HG03442 (cell line): ENCODE data around the gene TRIM15.
"Not testable (repeated sequence)": the region's sequence is repeated elsewhere in the genome, so short reads cannot be mapped to it uniquely, and the experiment has no call there.

Source experiments
- ATAC-seq: cut with Tn5 transposase; IDR thresholded peaks from one replicate; pipeline ENCODE4 v1.9.1; 2021; ENCODE audit warnings: mild to moderate bottlenecking, moderate library complexity; ENCODE audit not compliant: unreplicated experiment

TRIM15 gene

DNA sequence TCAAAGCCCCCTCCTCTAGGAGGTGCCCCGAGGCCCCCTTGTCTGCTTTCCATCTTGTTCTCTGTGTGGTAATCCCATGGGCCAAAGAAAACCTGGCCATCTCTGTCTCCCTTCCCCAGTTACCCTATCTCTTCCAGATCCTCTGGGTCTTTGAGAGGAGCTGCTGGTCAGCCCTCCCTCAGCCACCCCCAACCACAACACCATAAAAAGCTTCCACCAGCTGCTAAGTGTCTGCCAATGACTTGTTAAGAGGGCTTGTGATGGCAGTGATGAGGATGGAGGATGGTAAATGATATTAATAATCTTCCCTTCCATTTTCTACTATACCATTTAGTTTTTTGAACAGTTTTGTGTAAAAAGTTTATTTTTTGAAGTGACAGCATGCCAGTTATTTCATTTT, 32.6 kb downstream of the TRIM15 start:
- no peak for ATAC-seq

DNA sequence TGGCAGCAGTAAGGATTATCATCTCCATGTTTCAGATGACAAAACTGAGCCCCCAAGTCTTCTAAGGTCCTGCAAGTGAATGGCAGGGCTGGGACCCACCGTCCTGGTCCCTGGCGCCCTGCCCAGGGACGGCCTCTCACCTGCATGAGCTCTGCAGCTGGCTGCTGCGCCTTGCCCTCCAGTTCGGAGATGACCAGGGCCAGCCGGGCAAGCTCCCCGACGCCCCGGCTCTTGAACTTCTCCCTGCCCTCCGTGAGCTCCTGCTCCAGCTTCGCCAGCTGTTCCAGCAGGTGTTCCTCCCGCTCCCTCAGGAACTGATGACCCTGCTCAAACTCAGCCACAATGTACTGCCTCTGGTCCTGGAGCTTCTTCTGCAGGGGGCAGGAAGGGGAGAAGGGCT, 33.0 kb downstream of the TRIM15 start:
- ATAC-seq = no peak

- no peak for ATAC-seq
Measured at GRCh38 chr6:30198166-30199084, 35.1 kb downstream of the TRIM15 start.

GRCh38 chr6:30200551-30201281, 37.4 kb downstream of the TRIM15 start:
- no peak for ATAC-seq

- ATAC-seq = no peak
Measured at GRCh38 chr6:30202366-30202765, 39.0 kb downstream of the TRIM15 start.

GRCh38 chr6:30204116-30204515, 40.8 kb downstream of the TRIM15 start:
- no peak for ATAC-seq

DNA sequence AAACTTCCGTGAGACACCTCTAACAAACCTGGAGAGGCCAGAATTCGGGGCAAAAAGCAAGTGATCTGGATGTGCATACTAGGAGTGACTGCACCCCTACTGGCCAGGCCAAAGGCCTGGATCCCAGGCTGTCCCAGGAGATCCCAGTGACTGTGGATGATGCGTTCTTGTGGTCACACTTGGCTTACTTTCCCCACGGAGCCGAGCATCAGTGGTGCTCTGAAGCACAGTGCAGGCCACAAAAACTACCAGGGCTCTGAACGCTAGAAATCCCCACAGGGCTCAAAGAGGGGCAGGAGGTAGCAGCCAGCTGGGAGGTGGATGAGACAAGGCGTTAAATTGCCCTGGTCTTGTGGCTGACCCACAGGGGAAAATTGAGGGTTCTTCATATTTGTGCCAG, 42.8 kb downstream of the TRIM15 start:
- ATAC-seq = no peak

DNA sequence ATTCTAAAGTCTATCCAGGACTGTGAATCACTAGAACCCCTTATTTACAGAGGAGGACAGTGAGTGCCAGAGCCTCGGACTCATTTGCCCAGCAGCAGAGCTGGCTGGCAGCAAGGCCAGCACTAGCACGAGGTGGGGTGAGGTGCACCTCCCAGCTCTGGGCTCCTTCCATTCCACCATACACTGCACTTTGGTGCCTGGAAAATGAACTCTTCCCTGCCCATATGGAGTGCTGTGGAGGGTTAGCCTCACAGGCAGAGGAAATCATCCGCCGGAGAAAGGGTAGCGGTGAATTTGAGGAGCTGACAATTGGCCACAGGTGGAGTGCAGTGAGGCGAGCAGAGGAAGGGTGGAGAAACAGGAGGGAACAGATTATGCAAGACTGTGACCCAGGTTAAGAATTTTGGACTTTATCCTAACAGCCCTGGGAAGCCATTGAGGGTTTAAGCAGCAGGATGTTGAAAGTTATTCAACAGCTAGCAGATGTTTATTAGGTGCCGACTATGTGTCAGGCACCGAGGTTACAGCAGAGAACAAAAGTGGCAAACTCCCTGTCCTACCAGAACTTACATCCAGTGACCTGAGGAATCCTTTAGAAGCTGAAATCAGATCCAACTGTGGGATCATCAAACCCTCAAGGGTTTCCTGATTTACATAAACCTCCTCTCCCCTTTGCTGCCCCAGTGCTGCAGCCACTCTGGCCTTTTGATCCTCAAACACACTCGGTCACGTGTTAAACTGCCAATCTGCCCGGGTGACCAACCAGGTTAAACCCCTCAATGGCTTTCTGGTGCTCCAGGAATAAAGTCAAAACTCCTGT, 43.7 kb downstream of the TRIM15 start:
- no peak for ATAC-seq

DNA sequence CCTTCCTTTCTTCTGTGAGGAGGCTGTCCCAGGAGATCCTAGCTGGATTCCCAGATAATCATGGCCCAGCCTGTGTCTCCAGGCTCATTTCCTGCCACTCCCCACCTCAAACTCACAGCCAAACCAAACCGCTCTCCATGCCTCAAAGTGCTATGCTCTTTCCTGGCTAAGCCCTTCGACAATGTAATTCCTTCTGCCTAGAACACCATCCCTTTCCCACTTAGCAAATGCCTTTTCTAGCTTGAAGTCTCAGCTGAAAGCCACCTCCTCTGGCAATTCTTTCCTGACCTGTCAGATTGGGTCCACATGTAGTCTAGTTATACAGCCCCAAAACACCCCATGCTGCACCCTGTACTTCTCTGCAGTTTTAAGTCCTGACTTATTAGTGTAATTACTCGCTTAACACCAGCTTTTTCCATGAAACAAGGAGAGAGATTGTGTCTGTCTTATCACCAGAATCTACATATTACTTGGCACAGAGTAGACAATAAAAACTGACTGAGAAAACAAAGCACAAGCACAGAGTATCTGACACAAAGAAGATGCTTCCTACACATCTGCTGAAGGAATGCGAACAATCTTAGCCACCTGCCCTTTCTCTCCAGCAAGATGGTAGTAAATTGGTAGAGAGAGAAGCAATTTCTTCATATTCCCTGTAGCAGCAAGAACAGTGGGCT, 44.4 kb downstream of the TRIM15 start:
- no peak for ATAC-seq

GRCh38 chr6:30211306-30211705, 48.0 kb downstream of the TRIM15 start:
- no peak for ATAC-seq

DNA sequence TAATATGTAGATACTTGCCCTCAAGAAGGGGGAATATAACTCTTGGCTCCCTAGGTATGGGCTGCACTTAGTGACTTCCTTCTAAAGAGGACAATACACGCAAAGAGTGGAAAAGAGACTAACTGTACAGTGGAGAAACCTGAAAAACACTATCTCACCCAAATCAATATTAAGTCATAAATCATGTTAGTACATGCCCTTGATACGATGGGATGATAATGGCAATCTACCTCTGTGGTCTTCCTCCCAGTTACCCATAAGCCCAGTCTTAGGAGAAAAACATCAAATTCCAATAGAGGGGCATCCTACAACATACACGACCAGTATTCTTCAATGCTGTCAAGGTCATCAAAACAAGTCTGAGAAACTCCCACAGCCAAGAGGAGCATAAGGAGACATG, 48.6 kb downstream of the TRIM15 start:
- ATAC-seq = no peak

DNA sequence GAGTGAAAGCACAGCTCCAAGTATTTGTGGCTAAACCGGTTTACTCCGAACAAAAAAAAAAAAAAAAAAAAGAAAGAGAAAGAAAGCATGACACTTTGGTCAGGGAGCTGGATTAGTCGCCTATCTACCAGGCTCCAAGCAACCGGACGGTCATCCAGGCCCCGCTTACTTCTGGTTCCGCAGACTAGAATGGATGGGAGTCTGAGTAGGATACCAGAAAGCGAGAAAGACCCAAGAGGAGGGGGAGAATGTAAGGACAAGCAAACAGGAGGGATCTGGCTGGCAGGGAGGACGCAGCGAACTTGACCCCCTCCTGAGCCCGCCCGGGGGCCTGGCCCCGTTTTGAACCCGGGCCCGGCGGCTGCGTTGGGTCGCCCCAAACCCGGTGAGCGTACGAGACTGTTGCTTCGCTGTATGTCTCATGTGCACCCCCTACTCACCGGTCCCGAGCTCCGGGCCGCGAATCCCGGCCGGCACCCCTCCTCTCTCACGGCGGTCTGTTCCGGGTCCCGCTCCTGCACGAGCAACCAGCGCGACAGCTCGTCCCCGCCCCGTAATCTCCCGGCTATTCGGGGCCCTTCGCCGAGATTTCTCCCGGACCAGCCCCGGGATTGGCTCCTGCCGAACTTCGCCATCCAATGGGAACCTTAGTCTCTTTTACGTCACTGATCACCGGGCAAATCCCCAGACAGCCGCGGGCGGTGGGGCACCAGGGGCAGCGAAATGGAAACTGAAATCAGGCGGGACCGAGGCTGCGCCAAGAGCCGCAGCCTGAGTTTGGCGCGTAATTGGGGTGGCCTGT, 49.7 kb downstream of the TRIM15 start, which contains the start of gene TRIM26:
Gene TRIM26 (minus strand): TSS at position 542 of the 802 bp plus-strand sequence. CDS start 14,303 bp downstream, outside the sequence.
- peak; percentile 86 for ATAC-seq

DNA sequence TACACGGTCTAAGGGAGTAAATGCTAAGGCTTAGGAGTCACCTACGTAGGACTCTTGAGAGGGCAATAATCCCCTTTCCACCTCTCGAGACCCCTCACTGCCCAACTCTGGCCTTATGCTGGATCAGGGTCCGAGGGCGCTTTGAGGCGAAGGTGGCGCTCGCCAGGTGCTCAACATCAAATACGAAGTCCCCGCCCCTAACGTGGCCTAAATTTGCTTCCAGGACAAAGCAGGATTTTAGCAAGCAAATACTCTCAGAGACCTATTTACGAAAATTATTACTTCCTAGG, 50.3 kb downstream of the TRIM15 start:
- ATAC-seq = no peak

DNA sequence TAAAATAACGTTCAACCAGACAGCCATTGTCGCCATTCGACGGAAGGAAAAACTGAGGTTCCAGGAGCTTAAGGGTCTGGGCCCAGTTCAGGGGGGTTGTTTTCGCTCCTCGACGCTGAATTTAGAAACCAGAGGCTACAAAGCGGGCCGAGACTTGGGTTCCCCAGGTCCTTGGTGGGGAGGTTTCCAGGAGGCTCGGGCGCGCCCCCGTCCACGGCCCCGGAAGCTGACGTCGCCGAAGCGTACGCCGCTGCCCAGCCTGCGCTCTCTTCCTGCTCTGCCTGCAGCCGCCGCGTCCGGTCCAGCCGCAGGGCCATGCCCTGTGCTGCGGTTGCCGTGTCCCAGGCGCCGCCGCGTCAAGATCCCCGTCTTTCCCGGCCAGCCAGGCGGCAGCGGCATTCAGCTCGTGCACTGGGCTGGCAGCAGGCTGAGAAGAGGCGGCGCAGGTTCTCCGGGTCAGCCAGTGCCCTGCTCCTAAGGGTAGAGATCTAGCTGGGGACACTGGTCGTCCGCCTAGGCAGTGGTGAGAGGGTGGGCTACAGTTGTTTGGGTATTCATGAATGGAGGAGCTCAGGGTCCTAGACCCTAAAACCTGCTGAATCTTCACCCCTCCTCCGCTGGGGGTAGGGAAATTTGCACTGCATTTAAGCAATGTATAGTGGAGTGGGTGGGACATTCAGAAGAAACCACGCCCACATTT, 50.8 kb downstream of the TRIM15 start:
- ATAC-seq = peak; percentile 35

DNA sequence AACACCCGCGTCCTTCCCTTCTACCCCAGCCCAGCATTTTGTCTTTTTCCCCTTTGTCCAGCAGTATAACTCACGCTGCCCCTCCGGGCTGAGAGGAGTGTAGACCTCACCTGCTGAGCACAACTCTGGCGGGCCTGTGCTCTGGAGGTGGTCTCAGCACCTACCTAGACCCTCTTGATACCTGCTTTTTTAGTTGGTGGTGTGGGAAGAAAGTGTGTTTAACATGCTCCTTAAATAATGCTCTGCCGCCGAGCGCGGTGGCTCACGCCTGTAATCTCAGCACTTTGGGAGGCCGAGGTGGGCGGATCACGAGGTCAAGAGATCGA, 51.3 kb downstream of the TRIM15 start:
- ATAC-seq = no peak

DNA sequence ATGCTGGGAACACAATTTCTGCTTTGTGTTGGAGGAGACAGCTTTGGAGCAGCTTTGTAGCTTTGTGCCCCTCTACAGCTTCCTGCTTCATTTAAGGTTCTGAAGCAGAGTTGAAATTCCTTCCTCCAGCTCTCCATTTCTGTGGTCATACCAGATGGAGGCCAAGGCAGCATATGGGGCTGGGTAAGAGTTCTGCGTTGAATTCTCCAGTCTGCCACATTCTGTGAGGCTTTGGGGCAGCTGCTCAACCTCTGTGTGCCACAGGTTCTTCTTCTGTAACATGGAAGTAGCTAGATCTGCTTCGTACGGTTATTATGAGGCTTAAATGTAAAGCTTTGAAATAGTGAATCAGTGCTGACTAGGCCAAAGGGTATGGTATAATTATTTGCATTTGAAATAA, 52.8 kb downstream of the TRIM15 start:
- ATAC-seq = no peak

DNA sequence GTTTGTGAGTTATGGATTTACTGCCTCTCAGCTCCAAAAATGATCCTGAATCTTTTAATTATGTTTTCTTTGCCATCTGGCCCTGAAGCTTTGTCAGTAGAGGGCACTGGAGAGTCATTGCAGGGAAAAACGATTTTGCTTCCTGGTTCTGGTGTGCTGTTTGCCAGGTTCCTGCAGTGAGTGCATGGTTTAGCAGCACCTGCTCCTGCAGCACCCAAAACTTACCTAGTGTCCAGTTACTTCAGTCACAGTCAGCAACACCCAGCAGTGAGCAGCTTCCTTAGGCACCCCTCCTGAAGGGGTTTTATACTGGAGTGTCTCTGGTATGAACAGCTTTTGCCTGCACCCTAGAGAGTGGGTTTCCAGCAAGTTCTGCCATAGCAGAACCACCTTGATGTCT, 55.9 kb downstream of the TRIM15 start:
- no peak for ATAC-seq

DNA sequence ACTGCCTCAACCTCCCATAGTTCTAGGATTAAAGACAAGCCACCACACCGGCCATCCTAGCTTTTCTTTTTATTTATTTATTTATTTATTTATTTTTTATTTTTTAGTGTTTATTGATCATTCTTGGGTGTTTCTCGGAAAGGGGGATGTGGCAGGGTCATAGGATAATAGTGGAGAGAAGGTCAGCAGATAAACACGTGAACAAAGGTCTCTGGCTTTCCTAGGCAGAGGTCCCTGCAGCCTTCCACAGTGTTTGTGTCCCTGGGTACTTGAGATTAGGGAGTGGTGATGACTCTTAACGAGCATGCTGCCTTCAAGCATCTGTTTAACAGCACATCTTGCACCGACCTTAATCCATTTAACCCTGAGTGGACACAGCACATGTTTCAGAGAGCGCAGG, 58.0 kb downstream of the TRIM15 start:
- not testable (repeated sequence) for ATAC-seq

GRCh38 chr6:30221956-30222355, 58.6 kb downstream of the TRIM15 start:
- not testable (repeated sequence) for ATAC-seq
